GM12878 (cell line): ENCODE results near the gene PAOX. TPM values are rescaled to one million over a fixed set of nuclear protein-coding genes. Genes with fewer than 3 reads are reported as not detected.

Experiments
- ATAC-seq: fragments of 200-7000 bp; cut with Tn5 transposase; 3 replicates; pipeline ENCODE4 v1.9.1; 2020; ENCODE audit warnings: mild to moderate bottlenecking, moderate library complexity
- BruUV-seq: library from RNA; stranded (reverse); fragments of 400-500 nt; replicated peaks from 2 replicates; lab custom pipeline; 2021; lab: Mats Ljungman, UMichigan
- CTCF ChIA-PET: fragments of 300-600 bp; sonication (Branson Sonifier 250); formaldehyde crosslinking; extraction: SDS; loops from one replicate; lab custom pipeline; 2021; ENCODE audit warnings: inconsistent platforms; lab: Yijun Ruan, JAX
- POLR2A ChIA-PET: fragments of 350-600 bp; formaldehyde crosslinking; extraction: SDS; loops from one replicate; lab custom pipeline; 2021; ENCODE audit warnings: inconsistent platforms; lab: Charles Lee
- RAD21 ChIA-PET: fragments of 300-600 bp; sonication (Branson Sonifier 250); formaldehyde crosslinking; loops from one replicate; lab custom pipeline; 2023; ENCODE audit warnings: antibody characterized with exemption; ENCODE audit not compliant: unreplicated experiment; lab: Charles Lee
- SMC1A ChIA-PET: fragments of 300-600 bp; sonication (Branson Sonifier 250); formaldehyde crosslinking; loops from one replicate; lab custom pipeline; 2023; ENCODE audit not compliant: unreplicated experiment, uncharacterized antibody; lab: Charles Lee
- DNase-seq: peaks from one replicate; pipeline ENCODE4 v3.0.0-alpha.2; 2011; ENCODE audit warnings: low read depth, low spot score
- FAIRE-seq: peaks from 3 replicates; lab custom pipeline; 2011; peaks lifted over from hg19 to GRCh38; lab: Jason Lieb, UNC
- H2AFZ ChIP-seq: 2 replicates; pipeline ENCODE4 v1.6.0; 2011; ENCODE audit warnings: low read depth, low read length, control low read depth; ENCODE audit not compliant: control insufficient read depth
- H3K27ac ChIP-seq: 2 replicates; pipeline ENCODE4 v1.5.1; 2011; ENCODE audit warnings: control low read depth; ENCODE audit not compliant: control insufficient read depth, insufficient read depth
- H3K27me3 ChIP-seq, 2 experiments: replicated peaks in 1 of 2; 2 replicates each; pipeline versions ENCODE4 v1.6.0 to v1.6.1; 2011; ENCODE audit warnings: low read length in 1 of 2; ENCODE audit not compliant: control insufficient read depth in 2 of 2, insufficient read depth in 2 of 2
- H3K36me3 ChIP-seq, 2 experiments: 2 replicates each; pipeline ENCODE4 v1.5.1; 2011; ENCODE audit warnings: low read length in 1 of 2; ENCODE audit not compliant: control insufficient read depth in 2 of 2, insufficient read depth in 2 of 2
- H3K4me1 ChIP-seq: 2 replicates; pipeline ENCODE4 v1.6.1; 2011; ENCODE audit warnings: mild to moderate bottlenecking, low read length, moderate library complexity, mixed read lengths; ENCODE audit not compliant: control insufficient read depth, insufficient read depth
- H3K4me2 ChIP-seq: 2 replicates; pipeline ENCODE4 v1.6.0; 2011; ENCODE audit warnings: control low read depth; ENCODE audit not compliant: control insufficient read depth, insufficient read depth
- H3K4me3 ChIP-seq: fragments of 200-600 bp; sonication (generic); 2 replicates; pipeline ENCODE4 v1.5.1; 2016
- H3K79me2 ChIP-seq: 2 replicates; pipeline ENCODE4 v1.6.0; 2011; ENCODE audit warnings: low read length; ENCODE audit not compliant: control insufficient read depth, insufficient read depth
- H3K9ac ChIP-seq: 2 replicates; pipeline ENCODE4 v1.8.0; 2011; ENCODE audit warnings: low read length, control low read depth, mixed read lengths; ENCODE audit not compliant: control insufficient read depth, insufficient read depth
- H3K9me3 ChIP-seq: replicated peaks from 3 replicates; pipeline ENCODE4 v1.5.1; 2011; ENCODE audit warnings: mild to moderate bottlenecking, low read length; ENCODE audit not compliant: control insufficient read depth, insufficient read depth
- H4K20me1 ChIP-seq: 2 replicates; pipeline ENCODE4 v1.6.0; 2011; ENCODE audit not compliant: control insufficient read depth, insufficient read depth
- ETV6 ChIP-seq, 2 experiments: fragments of 450-650 bp in 1 of 2; IDR thresholded peaks in 1 of 2; conservative IDR thresholded peaks in 1 of 2; 2 replicates each; pipeline ENCODE4 v1.6.1; 2014; ENCODE audit warnings: antibody characterized with exemption in 1 of 2, borderline replicate concordance in 1 of 2, low read depth in 1 of 2, mild to moderate bottlenecking in 1 of 2, moderate library complexity in 1 of 2
- KLF5 ChIP-seq: fragments of 450-650 bp; IDR thresholded peaks from 2 replicates; pipeline ENCODE4 v1.6.1; 2014; ENCODE audit warnings: mild to moderate bottlenecking; ENCODE audit not compliant: partially characterized antibody
- NBN ChIP-seq: fragments of 450-650 bp; IDR thresholded peaks from 2 replicates; pipeline ENCODE4 v1.6.1; 2016
- NR2C1 ChIP-seq: fragments of 450-650 bp; IDR thresholded peaks from 2 replicates; pipeline ENCODE4 v1.6.1; 2017; ENCODE audit warnings: antibody characterized with exemption, mild to moderate bottlenecking, moderate library complexity
- NRF1 ChIP-seq: conservative IDR thresholded peaks from 2 replicates; pipeline ENCODE4 v1.6.1; 2011; ENCODE audit warnings: mild to moderate bottlenecking, low read depth, low read length, improper control_type of control experiment
- ZBTB40 ChIP-seq: fragments of 450-650 bp; IDR thresholded peaks from 2 replicates; pipeline ENCODE4 v1.6.1; 2016; ENCODE audit warnings: mild to moderate bottlenecking, moderate library complexity, borderline replicate concordance
- WGBS: methylation state at CpG from one replicate; pipeline ENCODE4 v1.1.6; 2016; ENCODE audit warnings: low lambda C conversion rate; ENCODE audit not compliant: insufficient replicate concordance, insufficient coverage; ENCODE audit errors: missing lambda C conversion rate; 5-methylcytosine and 5-hydroxymethylcytosine counted together
- in situ Hi-C: fragments of 300-500 bp; cut with MboI; formaldehyde crosslinking; loops from 9 replicates; pipeline ENCODE4 v1.14.3; 2018; ENCODE audit warnings: mixed read lengths
- intact Hi-C: fragments of 100-400 bp; cut with micrococcal nuclease; formaldehyde crosslinking; loops from one replicate; pipeline ENCODE4 v1.14.2; 2022; ENCODE audit not compliant: unreplicated experiment
- polyA plus RNA-seq, 11 experiments: library from polyadenylated mRNA; depleted of rRNA in 4 of 11; unstranded in 6 of 11; stranded (reverse) in 5 of 11; fragments of >200 nt; fragmentation: Nextera tagmentation in 4 of 11; fragmentation: Illumina TruSeq in 1 of 11; extraction: Ambion mirVana in 4 of 11; extraction: Trizol in 1 of 11; gene quantifications; 1 replicate in 1 of 11; 2 replicates in 10 of 11; pipeline versions ENCODE4 v1.2.1 to v1.2.3, GENCODE V29; 2011 to 2016; ENCODE audit warnings: inconsistent platforms in 2 of 11, missing spikeins in 2 of 11, low read depth in 1 of 11
- total RNA-seq, 4 experiments: library from RNA; depleted of rRNA in 3 of 4; stranded (reverse); fragments of >200 nt in 3 of 4; fragmentation: Illumina TruSeq in 1 of 4; extraction: Trizol in 1 of 4; gene quantifications; 2 replicates each; pipeline versions ENCODE4 v1.2.1 to v1.2.3, GENCODE V29; 2013 to 2021

The PAOX gene
- total and polyA plus RNA-seq, 10 of the 15 experiments (the other 5 are each of a cell fraction or from before 2014, with no cell fraction given): 1.2 to 22.2 (median 10.5) TPM

GRCh38 chr10:133381036-133381435, 2.0 kb downstream of the PAOX start:
- Histone ChIP-seq H3K27me3 (no peaks in the 10 kb centered on the region), H4K20me1 (no peaks in the 10 kb centered on the region), H3K9ac (no peak overlapping the region), H3K4me2 (no peak overlapping the region; the same call in 1 of the 2 replicates)
- no peak for ATAC-seq
- WGBS: 36% methylated on average over 8 of the region's 8 CpGs
- ChIA-PET SMC1A (interaction anchor here (1.5 kb wide), 1 partner anchor 52 kb away, joined by 5 read pairs; no protein-coding TSS in a partner anchor), POLR2A (interaction anchor here (1.7 kb wide), 1 partner anchor 10 kb away, joined by 4 read pairs; no protein-coding TSS in a partner anchor), RAD21 (interaction anchor here (3.8 kb wide), 1 partner anchor 9 kb away, joined by 13 read pairs; no protein-coding TSS in a partner anchor)
- no peak for DNase-seq
- in situ Hi-C loops: no loop called here
- BruUV-seq: no TSS peak
- no peak for FAIRE-seq
- intact Hi-C loops: no loop called here
- TF ChIP-seq ZBTB40 (no peak), KLF5 (no peak), NRF1 (no peak), NBN (no peak), NR2C1 (no peak), ETV6 (conservative IDR thresholded peaks at IDR 0.05 in 1 of 2, IDR thresholded peaks at IDR 0.05 in 1 of 2; ENCODE audit: borderline replicate concordance in 1 of 2, low read depth in 1 of 2) (no peak)
- TF ChIP-seq, all 136 proteins: peak for 0
- Histone ChIP-seq H3K4me1 (peaks cover 9% of the 10 kb centered on the region), H3K27ac (no peak overlapping the region), H3K79me2 (peaks cover 3% of the 10 kb centered on the region; the same call in 1 of the 2 replicates), H3K4me3 (no peak overlapping the region), H3K9me3 (no peaks in the 10 kb centered on the region), H2AFZ (no peak overlapping the region), H3K36me3 (no peaks in the 10 kb centered on the region)
- CTCF ChIA-PET: interaction anchor here (1.3 kb wide), 1 partner anchor 11 kb away, joined by 3 read pairs; no protein-coding TSS in a partner anchor
